Tibial artery (tissue), 4 donors: ENCODE results near the gene MARK1.

Experiments used
- DNase-seq, 2 donors: peaks; one replicate each; pipeline ENCODE4 v3.0.0-alpha.2; 2019
- H3K27ac ChIP-seq, 2 donors: fragments of 200-600 bp; sonication (generic) in 1 of 2; 1 replicate in 1 of 2; 2 replicates in 1 of 2; pipeline ENCODE4 v1.5.1; 2018 to 2019; ENCODE audit warnings: mild to moderate bottlenecking in 1 of 2
- H3K27me3 ChIP-seq, 2 donors: fragments of 200-600 bp; sonication (generic) in 1 of 2; one replicate each; pipeline versions ENCODE4 v1.5.1 to v1.6.0; 2016 to 2019
- H3K36me3 ChIP-seq, 3 donors: fragments of 200-600 bp; sonication (generic) in 2 of 3; one replicate each; pipeline ENCODE4 v1.5.1; 2016 to 2019; ENCODE audit warnings: mild to moderate bottlenecking in 2 of 3
- H3K4me1 ChIP-seq, 4 donors: fragments of 200-600 bp; sonication (generic) in 2 of 4; 1 replicate in 3 of 4; 2 replicates in 1 of 4; pipeline ENCODE4 v1.5.1; 2016 to 2019
- H3K4me3 ChIP-seq, 2 donors: fragments of 200-600 bp; sonication (generic) in 1 of 2; 1 replicate in 1 of 2; 2 replicates in 1 of 2; pipeline ENCODE4 v1.5.1; 2018 to 2019; ENCODE audit warnings: mild to moderate bottlenecking in 2 of 2
- H3K9me3 ChIP-seq, 3 donors: fragments of 200-600 bp; sonication (generic) in 1 of 3; one replicate each; pipeline ENCODE4 v1.5.1; 2016 to 2019
- intact Hi-C: fragments of 100-400 bp; cut with DNase I; formaldehyde crosslinking; loops from one replicate; pipeline ENCODE4 v1.15.0; 2023; ENCODE audit warnings: low total_unique reads
- TF ChIP-seq, protein P1 (sequence below), 2 experiments: fragments of 200-600 bp in 1 of 2; fragments of 450-650 bp in 1 of 2; IDR thresholded peaks; one replicate each; pipeline ENCODE4 v1.5.1; 2017 to 2019; ENCODE audit warnings: antibody characterized with exemption in 2 of 2, mild to moderate bottlenecking in 1 of 2, moderate library complexity in 1 of 2

MARK1 gene

DNA sequence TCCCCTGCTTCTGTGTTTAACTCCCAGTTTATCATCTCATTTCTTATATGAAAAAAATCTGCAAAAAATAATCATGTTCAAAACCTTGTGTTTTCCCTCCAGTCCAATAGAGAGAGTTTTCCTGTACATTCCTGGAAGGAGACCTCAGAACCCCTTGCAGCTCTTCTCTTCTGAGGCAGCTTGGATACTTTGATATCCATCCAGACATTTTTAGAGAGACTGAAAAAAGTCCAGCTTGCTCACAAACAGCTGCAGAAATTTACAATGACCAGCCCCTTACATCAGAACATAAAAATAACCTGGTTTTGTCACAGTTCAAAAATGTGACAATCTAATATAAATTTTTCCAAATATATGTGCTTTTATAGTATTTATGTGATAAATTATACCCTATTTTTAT, 88.9 kb downstream of the MARK1 start:
- no peaks in the 10 kb centered on the region for H3K27me3 ChIP-seq
- H3K27ac ChIP-seq, result no peak overlapping the region
- H3K9me3 ChIP-seq, result no peaks in the 10 kb centered on the region
- no peaks in the 10 kb centered on the region for H3K4me1 ChIP-seq
- no peak overlapping the region for H3K4me3 ChIP-seq
- TF ChIP-seq, protein P1, sequence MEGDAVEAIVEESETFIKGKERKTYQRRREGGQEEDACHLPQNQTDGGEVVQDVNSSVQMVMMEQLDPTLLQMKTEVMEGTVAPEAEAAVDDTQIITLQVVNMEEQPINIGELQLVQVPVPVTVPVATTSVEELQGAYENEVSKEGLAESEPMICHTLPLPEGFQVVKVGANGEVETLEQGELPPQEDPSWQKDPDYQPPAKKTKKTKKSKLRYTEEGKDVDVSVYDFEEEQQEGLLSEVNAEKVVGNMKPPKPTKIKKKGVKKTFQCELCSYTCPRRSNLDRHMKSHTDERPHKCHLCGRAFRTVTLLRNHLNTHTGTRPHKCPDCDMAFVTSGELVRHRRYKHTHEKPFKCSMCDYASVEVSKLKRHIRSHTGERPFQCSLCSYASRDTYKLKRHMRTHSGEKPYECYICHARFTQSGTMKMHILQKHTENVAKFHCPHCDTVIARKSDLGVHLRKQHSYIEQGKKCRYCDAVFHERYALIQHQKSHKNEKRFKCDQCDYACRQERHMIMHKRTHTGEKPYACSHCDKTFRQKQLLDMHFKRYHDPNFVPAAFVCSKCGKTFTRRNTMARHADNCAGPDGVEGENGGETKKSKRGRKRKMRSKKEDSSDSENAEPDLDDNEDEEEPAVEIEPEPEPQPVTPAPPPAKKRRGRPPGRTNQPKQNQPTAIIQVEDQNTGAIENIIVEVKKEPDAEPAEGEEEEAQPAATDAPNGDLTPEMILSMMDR (IDR thresholded peaks at IDR 0.05), result no peak
- intact Hi-C loops, result no loop called here
- H3K36me3 ChIP-seq, result peaks cover 7 to 12% (median 10%) of the 10 kb centered on the region in 3 donors
- no peak for DNase-seq

DNA sequence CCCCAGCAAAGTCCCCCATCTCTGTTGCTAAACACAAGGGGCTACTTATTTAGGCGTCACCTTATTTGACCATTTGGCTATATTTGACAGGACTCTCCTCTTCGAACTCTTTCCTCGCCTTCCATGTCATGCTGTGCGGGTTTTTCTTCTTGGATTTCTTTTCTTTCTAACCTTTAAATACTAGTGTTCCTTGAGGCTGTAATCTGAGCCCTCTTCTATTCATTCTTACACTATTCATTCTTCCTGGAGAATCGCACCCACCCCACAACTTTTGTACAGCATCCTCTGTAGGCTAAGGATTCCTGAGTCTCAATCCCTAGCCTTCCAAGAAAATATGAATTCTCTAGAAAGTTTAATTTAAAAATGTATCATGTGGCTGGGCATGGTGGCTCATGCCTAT, 100.5 kb downstream of the MARK1 start:
- TF ChIP-seq, protein P1 (IDR thresholded peaks at IDR 0.05), result no peak
- Histone ChIP-seq H3K9me3 (no peaks in the 10 kb centered on the region), H3K27me3 (no peaks in the 10 kb centered on the region), H3K36me3 (peaks cover 5 to 17% (median 13%) of the 10 kb centered on the region in 3 donors), H3K27ac (no peak overlapping the region), H3K4me1 (no peaks in the 10 kb centered on the region), H3K4me3 (no peak overlapping the region)
- no peak for DNase-seq
- intact Hi-C loops, result no loop called here

DNA sequence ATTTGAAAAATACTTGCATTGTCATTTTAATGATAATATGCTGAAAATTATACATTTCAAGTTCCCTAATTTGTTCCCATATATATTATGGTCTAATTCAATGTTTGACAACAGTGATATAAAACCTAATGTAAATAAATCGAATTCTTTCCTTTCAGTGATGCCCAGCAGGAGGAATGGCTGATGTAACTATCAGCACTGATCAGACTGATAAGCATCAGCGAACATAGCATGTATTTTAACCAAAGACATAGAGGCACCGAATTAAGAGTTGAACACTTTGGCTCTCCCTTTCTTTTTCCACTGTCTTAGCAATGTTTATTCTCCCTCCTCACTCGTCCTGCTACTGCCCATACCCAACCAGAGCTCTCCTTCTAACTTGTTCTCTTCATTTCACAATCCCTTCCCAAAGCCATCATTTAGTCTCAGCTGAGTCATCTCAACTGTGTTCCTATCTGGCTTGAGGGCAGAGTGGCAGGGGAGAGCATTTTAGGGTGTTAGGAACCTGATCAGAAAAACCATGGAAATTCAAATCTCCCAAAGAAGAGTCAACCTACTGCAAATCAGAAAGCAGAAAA, 103.4 kb downstream of the MARK1 start:
- H3K27ac ChIP-seq, result no peak overlapping the region
- TF ChIP-seq, protein P1 (IDR thresholded peaks at IDR 0.05), result no peak

DNA sequence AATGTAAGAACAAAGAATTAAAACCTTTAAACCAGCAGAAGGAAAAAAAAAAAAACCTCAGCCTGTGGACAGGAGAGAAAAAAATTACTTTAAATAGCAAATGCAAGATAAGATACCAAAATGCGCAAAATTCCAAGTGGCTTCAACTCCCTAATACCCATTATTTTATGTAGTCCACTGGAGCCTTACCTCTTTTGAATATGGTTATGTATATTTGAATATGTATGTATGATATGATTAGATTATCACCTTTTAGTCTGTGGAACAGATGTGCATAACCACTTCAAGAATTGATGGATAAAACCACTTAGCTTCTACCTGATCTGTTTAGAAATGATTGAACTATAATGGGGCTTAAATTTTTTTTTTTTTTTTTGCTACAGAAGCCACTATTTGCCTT, 109.8 kb downstream of the MARK1 start:
- Histone ChIP-seq H3K4me3 (no peak overlapping the region), H3K4me1 (no peaks in the 10 kb centered on the region), H3K27me3 (no peaks in the 10 kb centered on the region), H3K27ac (no peak overlapping the region), H3K36me3 (peaks cover 18 to 43% (median 41%) of the 10 kb centered on the region in 3 donors), H3K9me3 (no peaks in the 10 kb centered on the region)
- TF ChIP-seq, protein P1 (IDR thresholded peaks at IDR 0.05), result no peak
- no peak for DNase-seq
- intact Hi-C loops, result no loop called here

More for the DNA sequence above, 103.4 kb downstream of the MARK1 start:
- Histone ChIP-seq H3K36me3 (peaks cover 15 to 24% (median 15%) of the 10 kb centered on the region in 3 donors), H3K4me1 (no peaks in the 10 kb centered on the region), H3K27me3 (no peaks in the 10 kb centered on the region), H3K9me3 (no peaks in the 10 kb centered on the region), H3K4me3 (no peak overlapping the region)
- intact Hi-C loops, result no loop called here
- no peak for DNase-seq

DNA sequence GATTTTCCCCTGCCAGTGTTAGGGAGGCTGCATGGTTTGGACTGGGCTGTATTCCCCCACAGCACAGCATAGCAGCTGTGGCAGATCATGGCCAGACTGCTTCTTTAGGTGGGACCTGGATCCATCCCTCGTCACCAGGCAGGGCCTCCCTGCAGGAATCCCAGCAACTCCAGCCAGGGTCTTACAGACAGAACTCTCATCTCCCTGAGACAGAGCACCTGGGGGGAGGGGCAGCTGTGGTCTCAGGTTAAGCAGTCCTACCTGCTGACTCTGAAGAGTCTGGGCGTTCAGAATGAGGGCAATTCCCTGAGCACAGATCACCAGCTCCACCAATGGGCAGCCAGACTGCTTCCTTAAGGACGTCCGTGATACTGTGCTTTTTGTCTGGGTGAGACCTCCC, 114.3 kb downstream of the MARK1 start:
- intact Hi-C loops, result no loop called here
- no peak for DNase-seq
- H3K4me1 ChIP-seq, result no peaks in the 10 kb centered on the region

More for the DNA sequence above, 114.3 kb downstream of the MARK1 start:
- no peaks in the 10 kb centered on the region for H3K9me3 ChIP-seq
- peaks cover 0 to 31% (median 22%) of the 10 kb centered on the region in 3 donors for H3K36me3 ChIP-seq
- H3K4me3 ChIP-seq, result no peak overlapping the region
- H3K27me3 ChIP-seq, result no peaks in the 10 kb centered on the region
- no peak overlapping the region for H3K27ac ChIP-seq
- TF ChIP-seq, protein P1 (IDR thresholded peaks at IDR 0.05), result no peak
